Measurements from ENCODE around the gene RPL3. TPM values are rescaled to one million over a fixed set of nuclear protein-coding genes. Genes with fewer than 3 reads are reported as not detected.

Gene RPL3
- polyA plus RNA-seq, 1 donor = 2,719 TPM

GRCh38 chr22:39298241-39298987, 21.0 kb downstream of the RPL3 start:
- DNase-seq = no peak

- DNase-seq = no peak
Measured at GRCh38 chr22:39297490-39298240, 21.8 kb downstream of the RPL3 start.

GRCh38 chr22:39296981-39297489, 22.4 kb downstream of the RPL3 start:
- no peak for DNase-seq

- DNase-seq = no peak
Measured at GRCh38 chr22:39296535-39296934, 22.9 kb downstream of the RPL3 start.

GRCh38 chr22:39294571-39295468, 24.6 kb downstream of the RPL3 start:
- no peak for DNase-seq

- DNase-seq = no peak
Measured at GRCh38 chr22:39293766-39294368, 25.6 kb downstream of the RPL3 start.

GRCh38 chr22:39292561-39293074, 26.8 kb downstream of the RPL3 start:
- DNase-seq = peak; percentile 73

- no peak for DNase-seq
Measured at GRCh38 chr22:39292031-39292462, 27.4 kb downstream of the RPL3 start.

- no peak for DNase-seq
Measured at GRCh38 chr22:39291523-39291922, 27.9 kb downstream of the RPL3 start.

- no peak for DNase-seq
Measured at GRCh38 chr22:39290724-39291161, 28.7 kb downstream of the RPL3 start.

GRCh38 chr22:39289975-39290720, 29.3 kb downstream of the RPL3 start:
- no peak for DNase-seq

- no peak for DNase-seq
Measured at GRCh38 chr22:39289533-39289932, 29.9 kb downstream of the RPL3 start.

GRCh38 chr22:39288135-39288898, 31.1 kb downstream of the RPL3 start:
- no peak for DNase-seq

- no peak for DNase-seq
Measured at GRCh38 chr22:39287076-39287725, 32.2 kb downstream of the RPL3 start.

- no peak for DNase-seq
Measured at GRCh38 chr22:39284983-39285382, 34.4 kb downstream of the RPL3 start.

- no peak for DNase-seq
Measured at GRCh38 chr22:39284142-39284980, 35.1 kb downstream of the RPL3 start.

GRCh38 chr22:39283322-39284141, 35.9 kb downstream of the RPL3 start:
- DNase-seq = no peak

Data from hindlimb muscle (tissue), 1 donor.